ENCODE measurements around the gene NDE1. TPM values are rescaled to one million over a fixed set of nuclear protein-coding genes. Genes with fewer than 3 reads are reported as not detected.

Gene NDE1
- total and polyA plus RNA-seq, 2 donors (not counting 3 experiments of a cell fraction or from before 2014, with no cell fraction given), result 28.0 to 90.2 TPM

DNA sequence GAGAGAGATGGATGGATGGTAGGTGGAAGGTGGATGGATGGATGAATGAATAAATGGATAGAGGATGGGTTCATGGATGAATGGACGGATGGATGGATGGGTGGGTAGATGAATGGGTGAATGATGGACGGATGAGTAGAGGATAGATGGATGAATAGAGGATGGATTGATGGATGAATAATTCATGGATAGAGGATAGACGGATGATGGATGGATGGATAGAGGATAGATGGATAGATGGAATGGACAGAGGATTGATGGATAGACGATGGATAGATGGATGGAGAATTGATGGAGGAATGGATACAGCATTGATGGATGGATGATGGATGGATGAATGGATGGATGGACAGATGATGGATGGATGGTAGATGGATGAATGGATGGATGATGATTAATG is 115.1 kb downstream of the NDE1 start:
- TF ChIP-seq, protein P1, sequence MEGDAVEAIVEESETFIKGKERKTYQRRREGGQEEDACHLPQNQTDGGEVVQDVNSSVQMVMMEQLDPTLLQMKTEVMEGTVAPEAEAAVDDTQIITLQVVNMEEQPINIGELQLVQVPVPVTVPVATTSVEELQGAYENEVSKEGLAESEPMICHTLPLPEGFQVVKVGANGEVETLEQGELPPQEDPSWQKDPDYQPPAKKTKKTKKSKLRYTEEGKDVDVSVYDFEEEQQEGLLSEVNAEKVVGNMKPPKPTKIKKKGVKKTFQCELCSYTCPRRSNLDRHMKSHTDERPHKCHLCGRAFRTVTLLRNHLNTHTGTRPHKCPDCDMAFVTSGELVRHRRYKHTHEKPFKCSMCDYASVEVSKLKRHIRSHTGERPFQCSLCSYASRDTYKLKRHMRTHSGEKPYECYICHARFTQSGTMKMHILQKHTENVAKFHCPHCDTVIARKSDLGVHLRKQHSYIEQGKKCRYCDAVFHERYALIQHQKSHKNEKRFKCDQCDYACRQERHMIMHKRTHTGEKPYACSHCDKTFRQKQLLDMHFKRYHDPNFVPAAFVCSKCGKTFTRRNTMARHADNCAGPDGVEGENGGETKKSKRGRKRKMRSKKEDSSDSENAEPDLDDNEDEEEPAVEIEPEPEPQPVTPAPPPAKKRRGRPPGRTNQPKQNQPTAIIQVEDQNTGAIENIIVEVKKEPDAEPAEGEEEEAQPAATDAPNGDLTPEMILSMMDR (IDR thresholded peaks at IDR 0.05; ENCODE audit: extremely low read depth in 1 of 2, insufficient read depth in 1 of 2, low read depth in 1 of 2, low read length in 2 of 2), result no peak
- TF ChIP-seq JUN (IDR thresholded peaks at IDR 0.05; ENCODE audit: borderline replicate concordance, insufficient read depth, insufficient read length, low read depth) (no peak), EZH2 (IDR thresholded peaks at IDR 0.05; ENCODE audit: borderline replicate concordance, low read depth, low read length, severe bottlenecking) (no peak), GATA2 (IDR thresholded peaks at IDR 0.05; ENCODE audit: insufficient read depth, insufficient read length, low read depth, low read length) (no peak), POLR2AphosphoS5 (IDR thresholded peaks at IDR 0.05; ENCODE audit: insufficient read depth, low read depth, low read length) (no peak), MYC (IDR thresholded peaks at IDR 0.05; ENCODE audit: low read depth, low read length) (no peak), FOS (IDR thresholded peaks at IDR 0.05; ENCODE audit: borderline replicate concordance, insufficient read depth, low read length) (no peak), POLR2A (IDR thresholded peaks at IDR 0.05; ENCODE audit: low read depth, low read length) (no peak)
- TF ChIP-seq, protein P2, sequence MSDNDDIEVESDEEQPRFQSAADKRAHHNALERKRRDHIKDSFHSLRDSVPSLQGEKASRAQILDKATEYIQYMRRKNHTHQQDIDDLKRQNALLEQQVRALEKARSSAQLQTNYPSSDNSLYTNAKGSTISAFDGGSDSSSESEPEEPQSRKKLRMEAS (IDR thresholded peaks at IDR 0.05; ENCODE audit: insufficient read depth, insufficient read length), result no peak
- Histone ChIP-seq H3K4me1 (ENCODE audit: control insufficient read depth, extremely low read depth, insufficient read depth, low read length) (no peaks in the 10 kb centered on the region), H3K27me3 (ENCODE audit: control insufficient read depth in 2 of 2, insufficient read depth in 2 of 2, low read length in 2 of 2) (peaks cover 2 to 6% of the 10 kb centered on the region in 2 experiments), H3K9me1 (replicated peaks; ENCODE audit: control insufficient read depth, extremely low read depth, insufficient read depth, low read length) (no peaks in the 10 kb centered on the region), H3K36me3 (ENCODE audit: control insufficient read depth in 2 of 2, extremely low read depth in 1 of 2, insufficient read depth in 2 of 2, low read length in 2 of 2) (no peaks in the 10 kb centered on the region), H4K20me1 (replicated peaks; ENCODE audit: control insufficient read depth, extremely low read depth, insufficient read depth, low read length) (no peaks in the 10 kb centered on the region), H3K9me3 (replicated peaks; ENCODE audit: control insufficient read depth, insufficient read depth, low read length) (no peaks in the 10 kb centered on the region), H2AFZ (ENCODE audit: low read depth, low read length) (no peak overlapping the region), H3K9ac (replicated peaks; ENCODE audit: extremely low read depth, insufficient read depth, low read length) (no peak overlapping the region), H3K27ac (ENCODE audit: insufficient read depth, low read depth, low read length) (no peak overlapping the region), H3K79me2 (ENCODE audit: control insufficient read depth, insufficient read depth, low read length) (no peaks in the 10 kb centered on the region), H3K4me2 (ENCODE audit: insufficient read depth, low read length) (no peak overlapping the region), H3K4me3 (replicated peaks in 1 of 3; ENCODE audit: insufficient read depth in 1 of 3, low read depth in 1 of 3, low read length in 3 of 3) (no peak overlapping the region)
- POLR2A ChIA-PET, result no interaction called here
- dilution Hi-C loops (cut with MboI; ENCODE audit: extremely low pct_ligation_motif_present, low sequenced_read_pairs), result no loop called here
- no TSS peak for BruUV-seq (replicated peaks)
- FAIRE-seq, result no peak
- CTCF ChIA-PET, result interaction anchor here (0.8 to 5.4 kb wide), 17 partner anchors 8 to 429 kb away, joined by 3 to 73 read pairs (median 3); no protein-coding TSS in a partner anchor
- intact Hi-C loops (cut with micrococcal nuclease), result no loop called here
- DNase-seq (ENCODE audit: low read depth, low spot score), result no peak

All from endothelial cell of umbilical vein (primary cell).